HG03439 (cell line): ENCODE measurements around the gene PDCD10.

ENCODE experiments used
- ATAC-seq: cut with Tn5 transposase; IDR thresholded peaks from one replicate; pipeline ENCODE4 v1.9.1; 2021; ENCODE audit warnings: mild to moderate bottlenecking, moderate library complexity; ENCODE audit not compliant: unreplicated experiment

The PDCD10 gene

DNA sequence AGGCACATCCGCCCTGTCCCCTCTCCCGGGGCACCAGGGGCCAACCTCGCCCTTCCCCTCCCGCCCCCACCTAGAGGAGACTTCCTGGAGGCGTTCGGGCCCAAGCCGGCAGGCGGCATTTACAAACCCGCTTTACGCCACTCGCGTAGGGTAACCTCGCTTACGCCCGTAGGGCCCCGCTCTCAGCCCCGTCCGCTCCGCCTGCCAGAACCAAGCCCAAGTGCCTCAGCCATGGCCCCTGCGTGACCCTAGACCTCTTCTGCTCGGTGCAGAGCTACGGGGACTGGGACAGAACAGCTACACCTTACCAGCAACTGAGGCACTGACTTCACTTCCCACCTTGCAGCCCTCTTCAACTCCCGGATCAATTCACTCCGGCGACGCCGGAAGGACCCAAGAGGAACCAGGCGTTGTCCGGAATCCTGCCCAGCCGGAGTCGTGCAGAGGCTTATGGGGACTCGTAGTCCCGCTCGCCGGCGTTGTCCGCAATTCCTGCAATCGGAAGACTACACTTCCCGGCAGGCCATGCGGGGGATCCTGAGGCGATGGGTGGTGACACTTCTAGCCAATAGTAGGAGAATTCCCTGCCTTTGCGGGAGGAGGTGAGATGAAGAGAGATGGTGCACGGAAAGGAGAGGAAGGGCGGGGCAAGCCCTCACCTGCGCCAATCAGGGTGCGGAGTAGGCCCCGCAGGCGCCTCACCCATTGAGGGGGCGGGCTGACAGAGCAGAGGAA lies at the start of gene PDCD10:
PDCD10 (minus strand) TSS at position 395 of the 735 bp plus-strand sequence. CDS start 14,735 bp downstream, outside the sequence.
- ATAC-seq = peak; percentile 91

DNA sequence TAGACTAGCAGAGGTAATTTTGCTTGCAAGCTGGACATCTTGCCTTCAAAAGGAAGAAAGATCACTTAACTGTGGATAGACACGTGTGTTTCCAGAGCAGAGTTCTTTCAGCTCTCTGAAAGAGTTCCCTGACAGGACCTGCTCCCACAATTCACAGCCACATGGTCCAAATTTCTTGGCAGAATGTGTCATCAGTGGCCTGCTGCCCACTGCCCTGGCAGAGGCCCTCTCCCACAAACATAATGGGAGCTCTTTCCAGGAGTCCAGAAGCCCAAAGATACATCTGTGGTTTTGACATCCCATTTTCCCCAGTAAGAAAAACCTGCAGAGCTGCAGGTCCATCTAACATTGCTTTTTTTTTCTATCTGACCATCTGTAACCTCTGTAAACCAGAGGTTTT lies 49.1 kb upstream of the PDCD10 start:
- no peak for ATAC-seq

DNA sequence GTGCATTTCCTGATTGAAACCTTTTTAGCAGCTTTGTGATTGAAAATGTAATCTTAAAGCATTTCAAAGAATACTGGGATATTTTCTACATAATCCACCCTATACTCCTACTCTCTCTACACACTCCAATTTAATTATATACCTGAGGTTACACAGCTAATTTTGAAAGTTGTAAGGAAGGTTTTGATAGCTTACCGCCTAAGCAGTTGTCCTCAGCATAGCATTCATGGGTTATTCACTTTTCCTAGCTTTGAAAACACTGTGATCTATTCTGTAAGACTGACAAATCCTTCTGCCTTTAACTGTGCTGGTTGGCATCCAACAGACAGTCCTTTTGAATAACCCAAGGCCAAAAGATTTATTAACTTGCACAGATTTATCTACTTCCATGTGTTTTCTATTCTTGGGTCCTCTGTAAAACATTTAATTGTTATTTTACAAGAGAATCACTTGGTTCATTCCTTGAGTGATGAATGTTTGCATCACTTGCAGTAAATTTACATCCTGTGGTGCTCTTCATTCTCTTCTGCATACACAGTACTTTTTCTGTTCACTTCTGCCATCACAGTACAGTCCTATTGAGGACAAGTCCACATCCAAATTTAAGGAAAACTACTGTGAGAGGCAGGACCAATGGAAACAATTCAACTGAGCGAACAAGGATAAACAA lies 45.7 kb upstream of the PDCD10 start:
- ATAC-seq = no peak

DNA sequence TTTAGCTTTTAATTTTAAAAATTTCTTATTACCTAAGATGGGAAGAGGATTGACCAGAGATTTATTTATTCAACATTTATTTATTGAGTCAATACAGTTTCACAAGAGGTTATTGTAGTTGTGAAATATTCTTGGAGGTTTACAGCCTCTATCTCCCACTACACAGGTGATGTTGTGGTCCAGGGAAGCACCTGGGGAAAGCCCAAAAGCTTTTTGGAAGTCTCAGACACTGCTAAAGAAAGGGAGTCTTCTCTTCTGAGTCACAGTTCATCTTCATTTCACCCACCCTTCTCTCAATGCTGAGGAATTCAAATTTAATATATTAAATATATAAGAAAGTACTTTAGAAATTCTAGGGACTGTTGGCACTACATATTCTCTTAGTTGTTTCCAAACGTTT lies 42.7 kb upstream of the PDCD10 start:
- ATAC-seq = no peak

DNA sequence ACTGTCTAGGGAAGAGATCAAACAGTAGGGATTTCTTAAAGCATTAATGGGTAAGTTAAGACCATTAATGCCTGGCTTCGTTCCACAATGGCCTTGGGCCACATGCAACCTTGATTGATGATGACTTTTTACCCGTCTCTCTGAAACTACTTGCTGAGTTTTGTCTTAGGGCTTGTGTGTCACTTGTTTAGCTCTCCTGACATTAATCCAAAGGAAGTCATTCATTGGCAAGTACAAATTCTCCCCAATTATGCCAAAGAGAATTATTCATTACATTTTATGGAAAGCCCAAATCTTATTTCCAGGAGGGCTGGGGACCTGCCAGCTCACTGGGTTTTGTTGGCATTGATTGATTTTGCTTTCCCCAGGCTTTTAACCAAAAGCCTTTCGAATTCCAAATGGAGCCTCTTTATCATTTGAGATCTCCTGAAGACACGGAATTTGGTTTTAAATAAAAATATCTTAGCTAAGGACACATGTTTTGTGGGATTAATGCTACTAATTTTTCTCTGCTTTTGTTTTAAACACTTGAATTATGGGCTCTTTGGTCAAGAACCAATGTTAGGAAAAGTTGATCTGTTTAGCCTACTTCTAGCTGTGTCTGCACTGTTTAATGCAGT lies 41.5 kb upstream of the PDCD10 start:
- no peak for ATAC-seq

DNA sequence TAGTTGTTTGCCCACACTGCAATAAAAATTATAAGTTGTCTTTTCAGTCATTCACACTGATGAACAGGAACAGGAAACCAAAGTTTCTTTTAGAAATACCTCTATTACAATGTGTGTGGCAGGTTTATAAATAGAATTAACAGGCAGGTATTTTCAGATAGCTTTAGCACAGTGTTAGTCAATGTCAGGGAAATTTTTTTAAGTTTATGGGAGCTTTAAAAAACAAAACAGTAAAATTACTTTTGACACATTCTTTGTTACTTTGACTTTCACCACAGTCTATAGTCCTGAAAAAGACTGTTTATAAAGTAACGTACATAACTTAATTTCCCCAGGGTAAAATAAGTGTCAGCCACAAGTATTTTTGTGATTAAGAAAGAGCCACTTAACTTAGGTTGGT lies 38.9 kb upstream of the PDCD10 start:
- peak; percentile 84 for ATAC-seq

DNA sequence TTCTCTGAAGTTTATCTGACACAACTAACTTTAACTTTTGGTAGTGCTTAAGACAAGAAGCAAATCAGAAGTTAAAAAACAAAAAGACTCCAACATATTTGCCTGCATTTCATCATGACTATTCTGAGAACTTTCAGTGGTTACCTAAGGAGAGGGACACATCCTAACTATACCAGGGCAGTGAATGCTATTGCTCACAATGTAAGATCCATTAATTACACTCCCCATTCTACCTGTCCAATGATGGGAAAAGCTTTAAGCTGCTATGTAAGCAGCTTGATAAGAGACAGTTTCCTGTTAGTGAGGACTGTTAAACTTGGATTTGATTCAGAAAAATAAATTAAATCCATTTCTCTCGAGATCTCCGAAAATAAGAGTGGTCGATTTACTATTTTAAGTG lies 38.3 kb upstream of the PDCD10 start:
- peak; percentile 27 for ATAC-seq

DNA sequence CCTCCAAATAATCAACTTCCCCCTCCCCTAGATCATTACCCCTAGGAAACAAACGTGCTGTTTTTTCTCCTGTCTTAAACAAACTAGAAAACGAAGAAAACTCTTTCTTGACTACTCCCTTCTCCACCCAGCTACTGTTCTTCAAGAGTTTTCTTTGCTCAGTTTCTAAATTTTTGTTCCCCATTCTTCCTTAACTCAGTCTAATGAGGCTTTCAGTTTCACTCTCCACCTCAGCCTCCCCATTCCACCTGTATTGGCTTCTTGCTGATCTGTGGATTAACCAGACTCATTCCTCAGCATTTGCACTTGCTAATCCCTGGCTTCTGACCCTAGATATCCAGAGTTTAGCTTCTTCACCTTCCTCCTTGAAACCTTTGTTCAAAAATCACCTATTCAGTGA lies 27.6 kb upstream of the PDCD10 start:
- ATAC-seq = no peak

DNA sequence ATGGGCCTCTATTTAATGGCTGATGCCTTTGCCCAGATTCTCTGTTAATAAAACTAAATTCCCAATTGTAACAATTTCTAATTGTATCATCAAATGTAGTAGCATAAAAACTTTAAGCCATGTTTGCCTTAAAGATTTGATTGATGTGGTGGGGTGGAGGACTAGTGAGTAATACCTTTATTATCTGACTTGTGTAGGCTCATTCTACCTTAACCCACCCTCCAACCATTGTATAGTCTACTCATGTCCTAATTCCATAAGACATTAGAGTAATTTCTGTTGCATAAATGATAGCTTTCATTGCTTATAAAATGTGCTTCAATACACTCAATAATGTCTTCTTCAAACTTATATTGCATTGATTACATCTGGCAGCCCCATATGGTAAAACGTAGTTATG lies 26.6 kb upstream of the PDCD10 start:
- ATAC-seq = no peak

DNA sequence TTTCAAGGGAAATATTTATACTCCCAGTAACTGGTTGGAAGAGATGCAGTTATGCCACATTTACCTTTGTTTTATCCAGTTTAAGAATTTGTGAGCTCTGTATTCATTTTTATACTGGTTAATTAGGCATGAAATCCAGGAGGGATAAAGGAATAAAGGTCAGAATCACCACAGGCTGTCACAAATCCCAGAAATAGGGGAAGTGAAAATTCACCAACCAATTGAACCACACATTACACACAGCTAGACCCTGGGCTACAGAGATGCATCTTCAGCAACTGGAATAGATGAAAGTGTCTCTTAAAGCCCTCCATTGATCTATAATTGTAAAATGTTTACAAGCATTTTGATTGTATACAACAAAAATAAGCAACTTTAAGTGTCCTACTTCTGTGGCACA lies 19.4 kb upstream of the PDCD10 start:
- ATAC-seq = no peak

DNA sequence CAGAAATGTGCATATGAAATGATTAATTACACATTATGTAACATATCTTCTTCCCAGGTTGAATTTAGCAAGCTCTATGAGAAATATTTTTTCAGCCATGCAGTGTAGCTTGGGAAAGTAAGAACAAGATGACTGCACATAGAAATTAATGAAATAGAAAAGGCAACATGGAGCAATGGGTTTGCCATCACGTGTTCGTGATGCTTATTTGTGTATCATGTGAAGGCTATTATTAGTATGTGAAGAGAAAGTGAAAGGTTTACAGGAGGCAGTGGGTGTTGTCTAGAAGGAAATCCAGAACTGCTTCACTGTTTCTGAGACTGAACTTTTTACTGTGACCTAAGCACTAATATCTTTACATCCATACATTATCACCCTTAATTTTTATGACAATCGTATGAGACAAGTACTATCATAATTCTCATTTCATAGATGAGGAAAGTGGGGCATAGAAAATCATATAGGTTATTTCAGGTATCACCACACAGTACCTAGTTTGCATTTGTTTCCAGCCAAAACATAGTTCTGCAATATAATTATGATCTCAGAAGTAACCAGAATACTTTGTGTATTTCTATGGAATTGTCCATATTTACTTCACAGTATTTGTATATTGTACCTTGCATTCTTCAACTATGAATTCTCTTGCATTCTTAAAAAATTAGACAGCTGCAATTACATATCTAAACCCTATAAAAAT lies 15.7 kb upstream of the PDCD10 start:
- ATAC-seq = peak; percentile 96

DNA sequence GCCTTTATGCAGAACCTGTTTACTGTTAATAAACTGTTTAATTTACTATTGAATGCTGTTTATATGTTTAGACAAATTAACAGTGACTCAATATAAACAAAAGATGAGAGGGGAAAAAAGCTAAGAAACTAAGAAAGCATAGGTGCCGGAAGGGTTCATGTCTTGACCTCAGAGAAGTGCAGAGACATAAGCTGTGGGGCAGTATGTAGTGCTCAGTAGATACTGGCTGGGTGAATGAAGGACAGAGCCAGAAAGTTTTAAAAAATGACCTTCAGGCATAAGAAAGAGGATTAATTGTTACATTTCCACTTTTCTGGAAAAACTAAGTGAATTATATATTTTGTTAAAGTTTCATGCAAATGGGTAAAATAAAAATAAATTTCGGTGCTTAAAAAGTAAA lies 15.0 kb upstream of the PDCD10 start:
- no peak for ATAC-seq

DNA sequence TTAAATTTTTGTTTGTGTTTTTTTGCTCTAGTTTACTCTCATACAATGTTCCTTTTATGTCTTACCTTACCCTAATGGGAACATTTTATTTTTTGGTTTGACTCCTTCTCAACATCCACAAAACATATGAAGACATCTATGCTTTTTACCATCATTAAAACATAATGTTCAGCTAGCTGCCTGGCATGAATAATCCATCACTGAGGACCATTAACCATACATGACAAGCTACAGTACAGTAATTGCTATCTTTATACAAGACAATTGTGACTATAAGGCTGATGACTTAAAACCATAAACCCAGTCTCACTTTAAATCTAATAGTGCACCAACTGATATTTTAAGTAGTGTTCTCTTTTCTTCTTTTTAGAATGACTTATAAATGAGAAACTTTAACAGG lies 14.5 kb upstream of the PDCD10 start:
- ATAC-seq = no peak

DNA sequence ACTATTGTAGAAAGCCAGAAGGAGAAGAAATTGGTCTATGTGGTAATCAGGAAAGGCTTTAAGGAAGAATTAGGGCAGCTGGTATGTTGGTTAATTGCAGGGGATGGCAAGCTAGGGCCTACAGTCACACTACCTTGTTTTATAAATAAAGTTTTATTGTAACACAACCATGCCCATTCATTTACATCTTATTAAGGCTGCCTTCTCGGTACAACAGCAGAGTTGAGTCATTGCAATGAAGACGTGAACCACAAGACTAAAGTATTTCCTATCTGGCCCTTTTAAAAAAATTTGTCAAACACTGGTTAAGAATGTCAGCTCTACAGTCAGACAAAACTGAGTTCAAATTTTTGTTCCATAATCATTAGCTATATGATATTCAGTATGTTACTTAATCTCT lies 9.1 kb upstream of the PDCD10 start:
- no peak for ATAC-seq

DNA sequence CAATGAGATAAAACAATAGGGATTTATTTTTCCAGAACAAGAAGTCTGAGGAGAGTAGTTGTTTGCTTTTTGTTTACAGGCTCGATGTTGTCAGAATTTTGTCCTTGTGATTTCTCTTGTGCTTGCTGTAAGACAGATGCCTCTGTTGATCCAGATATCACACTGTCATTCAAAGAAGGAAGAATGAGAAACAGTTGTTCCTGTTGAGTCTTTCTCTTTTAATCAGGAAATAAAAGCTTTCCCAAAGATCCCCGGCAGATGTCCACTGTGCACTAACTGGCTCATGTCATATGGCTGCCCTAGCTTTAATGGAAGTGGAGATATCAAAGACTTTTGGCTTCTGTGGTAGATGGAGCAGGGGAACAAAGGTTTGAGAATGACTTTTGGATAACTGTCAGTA lies 7.6 kb upstream of the PDCD10 start:
- no peak for ATAC-seq

DNA sequence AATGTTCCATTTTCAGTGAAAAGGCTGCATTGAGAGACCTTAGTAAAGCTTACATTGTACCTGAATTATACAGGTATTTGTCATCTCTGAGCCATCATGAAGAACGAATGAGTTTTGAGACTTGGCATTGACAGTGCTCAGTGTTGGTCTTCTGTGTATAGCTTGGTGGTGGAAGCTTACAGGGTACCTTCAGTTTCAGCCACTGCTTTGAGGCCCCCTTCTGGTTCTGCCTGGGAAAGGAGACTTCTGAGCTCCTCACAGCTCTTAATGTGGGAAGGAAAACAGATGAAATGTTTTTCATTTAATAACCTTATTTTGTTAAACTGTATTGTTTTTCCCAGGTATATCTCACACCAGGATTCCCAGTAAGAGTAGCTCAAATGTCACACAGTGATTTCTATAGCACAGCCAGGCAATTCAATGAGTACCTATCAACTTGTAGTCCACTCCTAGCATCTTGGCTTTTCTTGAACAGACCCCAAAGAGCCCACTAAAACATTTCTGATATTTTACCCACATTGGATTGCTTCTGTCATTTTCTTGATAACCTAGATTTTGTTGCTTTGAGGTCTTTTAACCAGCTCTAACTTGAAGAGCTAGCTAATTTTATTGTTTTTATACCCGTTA lies 6.4 kb upstream of the PDCD10 start:
- ATAC-seq = peak; percentile 84

DNA sequence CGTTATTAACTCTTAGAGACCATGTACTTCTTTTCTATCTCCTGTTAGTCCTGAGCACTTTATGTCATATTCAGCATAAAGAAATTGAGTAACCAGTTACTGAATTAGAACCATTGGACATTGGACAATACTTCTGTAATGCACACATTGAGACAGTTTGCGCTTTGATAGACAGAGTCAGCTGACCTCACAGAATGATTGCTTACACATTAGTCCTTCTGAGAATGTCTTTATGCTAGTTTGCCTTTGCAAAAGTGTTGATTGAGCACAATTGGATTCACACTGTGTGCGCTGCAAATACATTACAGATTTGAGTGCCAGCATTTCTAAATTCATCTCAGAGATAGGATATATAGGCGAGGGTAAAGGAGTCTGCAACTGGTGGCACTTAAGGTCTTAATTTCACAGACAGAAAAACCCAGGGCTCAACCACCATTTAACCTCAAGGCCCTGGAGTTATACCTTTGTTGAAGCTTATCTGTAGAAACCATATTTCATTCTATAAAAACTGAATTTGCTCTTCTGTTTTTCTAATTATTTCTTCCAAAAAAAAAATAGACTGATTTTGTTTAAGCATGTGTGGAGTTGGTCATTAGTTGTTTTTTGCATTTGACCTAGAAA lies 4.6 kb upstream of the PDCD10 start:
- no peak for ATAC-seq

DNA sequence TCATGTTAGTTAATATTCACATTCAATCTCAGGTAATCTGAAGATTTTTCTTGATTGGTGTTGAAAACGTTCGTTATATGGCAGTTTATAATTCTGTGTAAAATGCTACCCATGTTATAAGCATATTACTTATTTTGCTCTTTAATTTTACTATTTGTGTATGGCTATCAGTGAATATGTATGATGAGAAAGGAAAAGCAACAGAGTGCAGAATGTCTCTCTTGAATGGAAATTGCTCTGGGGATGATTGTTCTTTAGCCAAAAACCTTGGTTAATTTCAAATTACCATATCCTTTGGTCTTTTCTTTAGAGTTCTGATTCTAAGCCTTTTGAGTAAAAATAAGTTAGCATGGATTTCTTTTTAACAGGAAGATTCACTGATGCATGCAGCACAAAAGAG lies 3.3 kb upstream of the PDCD10 start:
- no peak for ATAC-seq

DNA sequence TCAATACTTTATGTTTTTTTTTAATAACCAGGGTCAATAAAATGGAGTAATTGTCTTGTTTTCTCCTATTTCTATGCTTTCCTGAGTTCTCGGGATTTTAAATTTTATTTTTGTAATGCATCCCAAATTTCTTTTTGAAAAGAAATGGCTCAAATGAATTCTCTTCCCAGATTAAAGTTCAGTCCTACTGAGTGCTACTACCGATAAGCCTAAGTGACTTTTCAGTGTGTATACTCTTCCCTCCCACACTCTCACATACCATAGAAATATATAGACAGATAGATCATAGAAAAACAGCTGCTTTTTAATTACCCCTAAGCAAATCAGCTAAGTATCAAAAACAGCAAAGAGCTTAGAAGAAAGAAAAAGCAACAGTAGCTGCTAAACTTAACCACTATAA lies 2.3 kb upstream of the PDCD10 start:
- no peak for ATAC-seq

DNA sequence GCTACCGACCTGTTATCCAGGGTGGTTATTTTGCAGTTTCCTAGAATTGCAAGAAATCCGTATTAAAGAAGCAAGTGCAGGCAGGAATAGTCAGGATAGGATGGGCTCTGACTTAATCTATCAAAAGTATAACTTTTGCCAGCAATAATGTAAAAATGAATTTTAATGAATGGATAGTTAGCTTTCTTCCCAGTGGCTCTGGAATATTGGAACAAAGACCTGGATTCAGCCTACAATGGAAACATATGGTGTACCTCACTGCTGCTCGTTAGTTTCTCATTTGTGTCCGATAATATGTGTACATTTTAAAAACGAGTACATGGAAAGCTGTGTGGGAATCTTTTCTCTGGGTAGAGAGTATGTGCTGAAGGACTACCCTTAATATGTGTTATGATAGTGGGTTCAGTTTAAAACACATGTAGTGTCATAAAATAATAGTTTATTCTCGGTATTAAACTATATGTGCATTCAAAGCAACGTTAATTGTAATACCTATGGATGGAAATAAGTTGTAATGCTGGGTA lies 1.6 kb upstream of the PDCD10 start:
- no peak for ATAC-seq
